NCI-H510A (cell line): Measurements from ENCODE around the gene PDIA5.
A peak's percentile ranks its signal among the peaks of the same experiment; 100 is the strongest.

Experiments
- DNase-seq: peaks from one replicate; lab custom pipeline; 2025; lab: John Stamatoyannopoulos, UW

The PDIA5 gene

GRCh38 chr3:123169492-123169929 lies 102.7 kb downstream of the PDIA5 start:
- no peak for DNase-seq

DNA sequence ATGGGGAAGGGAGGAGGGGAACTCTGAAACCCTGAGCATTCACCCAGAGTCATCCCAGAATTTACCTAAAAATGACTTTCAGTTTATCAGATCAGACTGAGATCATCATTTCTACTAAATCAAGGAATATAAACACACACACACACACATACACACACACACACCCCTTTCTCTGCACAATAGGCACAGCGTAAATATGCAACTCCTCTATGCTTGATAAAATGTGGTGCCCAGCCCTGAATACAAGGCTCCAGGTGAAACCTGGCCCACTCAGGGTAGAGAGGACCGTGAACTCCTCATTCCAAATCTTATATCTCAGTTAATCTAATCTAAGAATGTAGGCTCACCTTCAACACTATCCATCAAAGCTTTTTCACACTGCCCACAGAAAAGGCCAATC lies 103.1 kb downstream of the PDIA5 start:
- no peak for DNase-seq

DNA sequence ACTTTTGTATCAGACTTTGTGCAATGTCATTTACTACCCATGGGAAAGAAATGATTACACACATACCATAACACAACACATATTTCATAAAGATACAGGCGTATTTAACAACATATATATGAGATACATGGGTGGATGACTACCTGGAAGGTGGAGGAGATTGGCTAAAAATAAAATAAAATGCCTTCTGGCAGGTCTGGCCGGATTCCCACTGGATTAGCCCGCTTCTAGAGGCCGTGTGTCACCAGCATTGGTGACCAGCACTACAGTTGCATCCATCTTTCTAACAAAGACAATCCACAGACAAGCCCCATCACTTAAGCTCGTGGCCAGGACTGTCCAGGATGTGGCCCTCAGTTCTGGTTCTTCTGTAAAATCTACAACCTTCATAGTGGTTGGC lies 114.0 kb downstream of the PDIA5 start:
- DNase-seq: no peak

DNA sequence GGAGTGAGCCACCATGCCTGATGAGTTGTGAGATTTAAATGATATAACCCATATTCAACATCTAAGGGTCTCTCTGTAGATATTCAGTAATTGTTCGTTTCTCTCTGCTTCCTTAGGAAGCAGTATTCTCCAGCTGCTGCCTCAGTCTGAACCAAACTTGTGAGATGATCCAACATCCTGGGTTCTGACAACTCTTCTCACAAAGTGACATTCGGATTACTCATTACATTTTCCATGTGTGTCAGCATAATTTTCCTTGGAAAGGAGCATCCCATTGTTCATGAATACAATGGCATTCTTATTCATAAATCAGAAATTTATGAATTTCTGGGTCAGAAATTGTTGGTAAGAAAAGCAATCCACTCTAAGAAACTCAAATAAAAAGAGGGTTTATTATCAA lies 119.9 kb downstream of the PDIA5 start:
- no peak for DNase-seq

GRCh38 chr3:123188058-123188457 lies 121.2 kb downstream of the PDIA5 start:
- no peak for DNase-seq

DNA sequence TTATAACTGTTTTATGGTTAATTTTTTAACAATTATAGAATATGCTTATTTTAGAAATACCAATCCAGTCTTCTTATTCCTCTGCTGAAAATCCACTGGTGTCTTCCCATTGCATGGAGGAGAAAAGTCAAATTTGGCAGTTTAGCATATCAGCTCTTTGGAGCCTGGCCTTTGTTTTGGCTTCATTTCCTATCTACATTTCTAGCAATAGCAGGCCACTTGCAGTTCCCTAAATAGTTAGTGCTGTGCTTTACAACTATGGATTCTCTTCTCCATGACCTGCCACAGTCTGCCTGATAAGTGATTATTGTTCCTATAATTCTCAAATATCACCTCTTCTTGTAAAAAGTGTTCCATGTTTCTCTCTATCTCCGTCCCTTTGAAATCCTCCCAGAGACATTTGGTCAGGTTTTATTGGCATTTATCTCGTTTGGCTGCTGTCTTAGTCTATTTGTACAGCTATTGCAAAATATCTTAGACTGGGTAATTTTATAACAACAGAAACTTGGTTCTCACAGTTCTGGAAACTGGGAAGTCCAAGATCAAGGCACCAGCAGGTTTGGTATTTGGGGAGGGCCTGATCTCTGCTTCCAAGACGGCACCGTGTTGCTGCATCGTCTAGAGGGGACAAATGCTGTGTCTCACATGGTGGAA lies 126.8 kb downstream of the PDIA5 start:
- DNase-seq: no peak

GRCh38 chr3:123194552-123194951 lies 127.7 kb downstream of the PDIA5 start:
- DNase-seq: no peak

GRCh38 chr3:123198372-123198771 lies 131.5 kb downstream of the PDIA5 start:
- DNase-seq: no peak

DNA sequence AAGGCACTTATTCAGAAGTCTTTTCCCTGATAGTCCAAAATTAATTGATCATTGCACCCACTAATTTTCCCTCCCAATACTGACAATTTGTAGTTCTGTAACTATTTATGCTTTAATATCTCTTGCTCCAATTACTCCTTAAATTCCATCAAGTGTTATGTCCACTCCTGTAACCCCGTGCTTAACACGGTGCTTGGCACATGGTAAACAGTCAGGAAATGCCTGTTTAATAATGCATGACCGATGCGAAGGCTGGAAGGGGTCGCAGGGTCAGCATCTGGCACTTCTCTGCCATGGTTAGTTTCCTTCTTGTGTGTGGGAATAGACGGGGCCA lies 134.4 kb downstream of the PDIA5 start:
- no peak for DNase-seq

DNA sequence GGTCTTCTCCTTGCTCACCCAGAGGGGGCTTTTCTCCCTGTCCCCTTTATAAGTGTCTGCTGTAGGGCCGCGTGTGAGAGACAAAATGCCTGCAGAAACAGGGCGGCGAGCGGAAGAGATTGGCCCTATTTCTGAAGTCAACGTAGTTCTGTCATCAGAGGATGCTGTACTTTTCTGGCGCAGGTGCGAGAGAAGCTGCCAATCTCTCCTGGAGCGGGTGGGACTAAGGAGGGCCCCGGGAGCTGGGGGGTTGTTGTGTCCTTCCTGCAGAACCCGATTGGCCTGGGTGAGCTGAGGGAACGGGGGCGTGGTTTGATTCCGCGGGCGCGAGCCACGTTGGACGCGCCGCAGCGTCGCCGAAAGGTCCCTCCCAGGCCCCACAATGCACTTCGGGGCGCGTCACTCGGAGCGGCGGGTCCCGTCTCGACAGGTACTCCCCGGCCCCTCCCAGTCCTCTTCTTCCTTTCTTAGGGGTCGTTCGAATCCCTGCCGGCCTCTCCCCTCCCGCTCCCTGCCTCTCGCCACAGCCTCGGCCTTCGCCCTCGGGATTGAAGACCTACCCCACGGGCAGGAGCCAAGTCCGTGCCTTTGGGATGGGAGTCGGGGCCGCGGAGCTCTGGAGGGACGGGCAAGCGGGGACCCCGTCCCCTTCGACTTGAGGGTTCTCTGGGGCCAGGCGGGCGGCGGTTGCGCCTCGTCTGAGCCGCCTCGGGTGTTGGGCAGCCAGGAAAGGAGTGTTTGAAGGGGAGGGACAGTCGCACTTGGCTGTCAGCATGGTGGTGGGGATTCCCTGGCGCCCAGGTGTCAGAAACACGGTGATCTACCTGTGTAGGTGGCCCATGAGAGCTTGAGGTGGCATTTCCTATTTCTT lies 135.0 kb downstream of the PDIA5 start, which contains the start of gene SEC22A:
Gene SEC22A, plus strand, starts transcription at position 387 of the 871 bp plus-strand sequence. CDS start 7,275 bp downstream, outside the sequence.
- DNase-seq: peak; percentile 93

DNA sequence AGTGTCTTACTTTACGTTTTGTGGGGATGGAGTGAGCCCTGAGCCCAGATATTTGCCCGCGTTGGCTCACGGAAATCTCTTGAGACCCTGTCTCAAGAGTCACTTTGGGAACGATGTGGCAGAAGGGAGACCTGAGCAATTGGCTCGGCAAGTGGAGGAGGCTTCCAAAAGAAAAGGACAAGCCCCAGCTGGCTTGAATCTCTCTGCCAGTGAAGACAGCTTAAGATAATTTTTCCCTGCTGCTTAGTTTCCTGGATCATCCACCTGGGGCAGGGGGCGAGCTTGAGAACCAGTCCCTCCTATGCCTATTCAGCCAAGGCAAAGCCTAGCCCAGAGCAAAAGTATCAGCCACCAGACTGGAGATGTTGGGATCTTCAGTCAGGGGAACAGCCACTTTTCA lies 135.6 kb downstream of the PDIA5 start:
- DNase-seq: no peak
